K562 (cell line): ENCODE measurements around the gene EHBP1L1. TPM values are rescaled to one million over a fixed set of nuclear protein-coding genes. Genes with fewer than 3 reads are reported as not detected.
A peak's percentile ranks its signal among the peaks of the same experiment; 100 is the strongest.

Experiments
- CXXC5 ChIP-seq: fragments of 250-450 bp; sonication (Bioruptor Pico); IDR thresholded peaks from 2 replicates; pipeline ENCODE4 v1.8.0; 2022; ENCODE audit warnings: inconsistent platforms, mild to moderate bottlenecking, moderate library complexity
- E2F8 ChIP-seq: fragments of 450-650 bp; IDR thresholded peaks from 2 replicates; pipeline ENCODE4 v1.7.1; 2018; ENCODE audit warnings: mild to moderate bottlenecking, low read depth; ENCODE audit not compliant: partially characterized antibody
- KAT2B ChIP-seq: IDR thresholded peaks from one replicate; pipeline ENCODE4 v1.6.1; 2012; ENCODE audit warnings: low read depth, mild to moderate bottlenecking, control low read depth, inconsistent platforms, low read length, moderate library complexity
- PKNOX1 ChIP-seq: fragments of 450-650 bp; IDR thresholded peaks from 2 replicates; pipeline ENCODE4 v1.6.1; 2016
- SMAD3 ChIP-seq: fragments of 450-650 bp; formaldehyde crosslinking; conservative IDR thresholded peaks from 2 replicates; pipeline ENCODE4 v1.4.0; 2020; ENCODE audit warnings: mild to moderate bottlenecking
- SMAD4 ChIP-seq: fragments of 250-450 bp; sonication (Bioruptor Pico); conservative IDR thresholded peaks from 2 replicates; pipeline ENCODE4 v1.8.0; 2021; ENCODE audit warnings: inconsistent platforms, mild to moderate bottlenecking, moderate library complexity
- ZNF561 ChIP-seq: fragments of 450-650 bp; formaldehyde crosslinking; conservative IDR thresholded peaks from 2 replicates; pipeline ENCODE4 v1.4.0; 2020; ENCODE audit warnings: mild to moderate bottlenecking, moderate library complexity
- polyA plus RNA-seq, 8 experiments: library from polyadenylated mRNA; depleted of rRNA in 4 of 8; stranded (reverse) in 5 of 8; unstranded in 3 of 8; fragments of >200 nt; fragmentation: Nextera tagmentation in 2 of 8; fragmentation: Illumina TruSeq in 1 of 8; extraction: Ambion mirVana in 2 of 8; extraction: Trizol in 1 of 8; gene quantifications; 2 replicates each; pipeline versions ENCODE4 v1.2.1 to v1.2.3, GENCODE V29; 2011 to 2014; ENCODE audit warnings: inconsistent platforms in 1 of 8, missing spikeins in 1 of 8
- total RNA-seq, 7 experiments: library from RNA; depleted of rRNA in 6 of 7; stranded (reverse); fragments of >200 nt in 6 of 7; fragmentation: Illumina TruSeq in 2 of 7; extraction: Trizol in 2 of 7; gene quantifications; 2 replicates each; pipeline versions ENCODE4 v1.2.1 to v1.2.3, GENCODE V29; 2011 to 2021; ENCODE audit warnings: low replicate concordance in 1 of 7

Gene EHBP1L1
- total and polyA plus RNA-seq, 9 of the 15 experiments (the other 6 are each of a cell fraction or from before 2014, with no cell fraction given), result 0.03 to 87.1 (median 26.3) TPM

GRCh38 chr11:65574811-65575567, 864 bp upstream of the EHBP1L1 start (continued):
- TF ChIP-seq E2F8 (peak; percentile 14), SMAD4 (CRISPR knock-in tag) (peak; percentile 81), PKNOX1 (peak; percentile 33; the same call in 1 of the 2 replicates), CXXC5 (CRISPR knock-in tag) (peak; percentile 83), ZNF561 (CRISPR knock-in tag) (no peak), KAT2B (no peak), SMAD3 (CRISPR knock-in tag) (no peak)
